Smooth muscle cell (in vitro differentiated cells): Measurements from ENCODE around the gene IFRD2. TPM values are rescaled to one million over a fixed set of nuclear protein-coding genes. Genes with fewer than 3 reads are reported as not detected.

Source experiments
- DNase-seq: peaks from one replicate; lab custom pipeline; 2025; ENCODE audit not compliant: unreplicated experiment; lab: John Stamatoyannopoulos, UW
- H2AFZ ChIP-seq: fragments of 200-600 bp; sonication (generic); 2 replicates; pipeline ENCODE4 v1.6.0; 2016; ENCODE audit warnings: antibody characterized with exemption, low read depth, mild to moderate bottlenecking
- H3F3A ChIP-seq: fragments of 200-600 bp; sonication (generic); 2 replicates; pipeline ENCODE4 v1.6.0; 2017; ENCODE audit warnings: antibody characterized with exemption, low read depth
- H3K27ac ChIP-seq: fragments of 200-600 bp; sonication (generic); 2 replicates; pipeline ENCODE4 v1.5.1; 2016; ENCODE audit warnings: low read depth, mild to moderate bottlenecking
- H3K27me3 ChIP-seq: fragments of 200-600 bp; sonication (generic); 2 replicates; pipeline ENCODE4 v1.6.1; 2016; ENCODE audit warnings: low read depth, mild to moderate bottlenecking
- H3K36me3 ChIP-seq: fragments of 200-600 bp; sonication (generic); 2 replicates; pipeline ENCODE4 v1.5.1; 2016; ENCODE audit warnings: low read depth
- H3K4me1 ChIP-seq: fragments of 200-600 bp; sonication (generic); 2 replicates; pipeline ENCODE4 v1.5.1; 2016; ENCODE audit warnings: low read depth
- H3K4me2 ChIP-seq: fragments of 200-600 bp; sonication (generic); 2 replicates; pipeline ENCODE4 v1.6.0; 2016; ENCODE audit warnings: mild to moderate bottlenecking
- H3K4me3 ChIP-seq: fragments of 200-600 bp; sonication (generic); 2 replicates; pipeline ENCODE4 v1.5.1; 2016; ENCODE audit warnings: mild to moderate bottlenecking
- H3K79me2 ChIP-seq: fragments of 200-600 bp; sonication (generic); 2 replicates; pipeline ENCODE4 v1.6.0; 2016; ENCODE audit warnings: low read depth, mild to moderate bottlenecking
- H3K9ac ChIP-seq: fragments of 200-600 bp; sonication (generic); 2 replicates; pipeline ENCODE4 v1.6.0; 2016; ENCODE audit warnings: low read depth
- H3K9me3 ChIP-seq: fragments of 200-600 bp; sonication (generic); replicated peaks from 2 replicates; pipeline ENCODE4 v1.5.1; 2016; ENCODE audit warnings: low read depth
- H4K20me1 ChIP-seq: fragments of 200-600 bp; sonication (generic); 2 replicates; pipeline ENCODE4 v1.6.0; 2016; ENCODE audit warnings: low read depth
- CTCF ChIP-seq: fragments of 200-600 bp; sonication (generic); IDR thresholded peaks from 2 replicates; pipeline ENCODE4 v1.5.1; 2017; ENCODE audit warnings: borderline replicate concordance, mild to moderate bottlenecking, antibody characterized with exemption; ENCODE audit not compliant: insufficient read depth, poor library complexity, severe bottlenecking
- WGBS: methylation state at CpG from one replicate; pipeline ENCODE4 v1.1.7; 2016; ENCODE audit warnings: low lambda C conversion rate; 5-methylcytosine and 5-hydroxymethylcytosine counted together
- polyA plus RNA-seq: library from polyadenylated mRNA; unstranded; fragments of >200 nt; fragmentation: Nextera tagmentation; extraction: Ambion mirVana; gene quantifications from 2 replicates; pipeline ENCODE4 v1.2.1, GENCODE V29; 2016
- total RNA-seq: library from RNA; depleted of rRNA; stranded (reverse); fragments of >200 nt; gene quantifications from 2 replicates; pipeline ENCODE4 v1.2.3, GENCODE V29; 2014

IFRD2 gene
- total and polyA plus RNA-seq, 2 experiments from 2014 or later: 20.8 to 59.3 TPM

GRCh38 chr3:50241713-50242380, 50.4 kb downstream of the IFRD2 start:
- H3K36me3 ChIP-seq: no peaks in the 10 kb centered on the region
- no peaks in the 10 kb centered on the region for H3K9me3 ChIP-seq
- DNase-seq: no peak
- H4K20me1 ChIP-seq: peaks cover 76% of the 10 kb centered on the region
- no peak for TF ChIP-seq CTCF
- H3K4me1 ChIP-seq: peaks cover 65% of the 10 kb centered on the region
- H3F3A ChIP-seq: peaks cover 23% of the 10 kb centered on the region
- peak overlapping the region; percentile 45 for H3K4me2 ChIP-seq
- H3K9ac ChIP-seq: no peak overlapping the region
- H3K27ac ChIP-seq: peak overlapping the region; percentile 93
- peaks cover 93% of the 10 kb centered on the region for H3K79me2 ChIP-seq
- no peak overlapping the region for H2AFZ ChIP-seq
- H3K27me3 ChIP-seq: no peaks in the 10 kb centered on the region
- 80% methylated on average over 7 of the region's 7 CpGs for WGBS
- H3K4me3 ChIP-seq: no peak overlapping the region

DNA sequence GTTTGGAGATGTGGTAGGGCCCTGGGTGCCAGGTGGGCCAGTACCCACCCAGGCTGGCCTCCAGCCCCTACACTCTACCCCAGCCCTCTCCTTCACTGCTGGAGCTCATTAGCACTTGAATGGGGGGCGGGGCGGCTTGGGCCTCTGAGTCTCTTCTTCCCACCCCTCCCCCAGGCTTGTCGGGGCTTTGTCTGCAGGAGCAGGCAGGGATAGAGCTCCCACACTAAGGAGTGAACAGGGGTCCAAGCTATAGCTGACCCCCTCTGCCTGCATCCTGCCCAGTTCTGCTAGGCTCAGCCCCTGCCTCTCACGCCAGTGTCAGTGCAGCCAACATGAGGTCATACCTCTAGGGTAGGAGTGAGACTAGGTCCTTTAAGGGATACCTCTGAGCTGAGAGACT, 51.1 kb downstream of the IFRD2 start:
- H3K27ac ChIP-seq: peak overlapping the region; percentile 93
- H3K36me3 ChIP-seq: no peaks in the 10 kb centered on the region
- peaks cover 59% of the 10 kb centered on the region for H3K4me1 ChIP-seq
- peaks cover 23% of the 10 kb centered on the region for H3F3A ChIP-seq
- no peak for DNase-seq
- peak overlapping the region; percentile 45 for H3K4me2 ChIP-seq
- H3K27me3 ChIP-seq: no peaks in the 10 kb centered on the region
- 32% methylated on average over 2 of the region's 4 CpGs for WGBS
- no peak overlapping the region for H2AFZ ChIP-seq
- H4K20me1 ChIP-seq: peaks cover 80% of the 10 kb centered on the region
- no peak overlapping the region for H3K4me3 ChIP-seq
- no peaks in the 10 kb centered on the region for H3K9me3 ChIP-seq
- H3K79me2 ChIP-seq: peaks cover 99% of the 10 kb centered on the region
- TF ChIP-seq CTCF: no peak
- H3K9ac ChIP-seq: no peak overlapping the region

DNA sequence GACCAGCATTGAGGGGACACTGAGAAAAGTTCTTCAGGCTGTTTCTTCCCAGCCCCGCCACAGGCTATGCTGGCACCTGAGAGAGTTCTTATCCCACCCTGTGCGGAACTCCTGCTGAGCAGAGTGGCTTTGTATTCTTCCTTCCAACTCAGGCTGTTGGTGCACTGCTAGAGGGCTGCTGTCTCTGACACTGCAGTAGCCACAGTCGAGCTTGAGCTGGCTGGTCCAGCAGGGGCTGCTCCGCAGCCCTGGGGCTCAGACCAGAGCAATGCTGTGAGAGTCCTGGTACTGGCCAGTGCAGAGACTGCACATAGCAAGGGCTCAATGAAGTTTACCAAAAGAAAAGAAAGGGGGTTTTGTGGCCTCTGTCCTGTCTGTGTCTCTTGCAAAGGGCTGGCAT, 52.6 kb downstream of the IFRD2 start:
- Histone ChIP-seq H3K27me3 (no peaks in the 10 kb centered on the region), H2AFZ (no peak overlapping the region), H3K27ac (peak overlapping the region; percentile 93), H4K20me1 (peaks cover 78% of the 10 kb centered on the region), H3K4me1 (peaks cover 48% of the 10 kb centered on the region), H3K9ac (no peak overlapping the region), H3K9me3 (no peaks in the 10 kb centered on the region), H3K4me2 (no peak overlapping the region), H3K4me3 (no peak overlapping the region), H3F3A (peaks cover 15% of the 10 kb centered on the region), H3K36me3 (no peaks in the 10 kb centered on the region), H3K79me2 (peaks cover 87% of the 10 kb centered on the region)
- no peak for TF ChIP-seq CTCF
- WGBS: 83% methylated on average over 4 of the region's 4 CpGs
- no peak for DNase-seq

DNA sequence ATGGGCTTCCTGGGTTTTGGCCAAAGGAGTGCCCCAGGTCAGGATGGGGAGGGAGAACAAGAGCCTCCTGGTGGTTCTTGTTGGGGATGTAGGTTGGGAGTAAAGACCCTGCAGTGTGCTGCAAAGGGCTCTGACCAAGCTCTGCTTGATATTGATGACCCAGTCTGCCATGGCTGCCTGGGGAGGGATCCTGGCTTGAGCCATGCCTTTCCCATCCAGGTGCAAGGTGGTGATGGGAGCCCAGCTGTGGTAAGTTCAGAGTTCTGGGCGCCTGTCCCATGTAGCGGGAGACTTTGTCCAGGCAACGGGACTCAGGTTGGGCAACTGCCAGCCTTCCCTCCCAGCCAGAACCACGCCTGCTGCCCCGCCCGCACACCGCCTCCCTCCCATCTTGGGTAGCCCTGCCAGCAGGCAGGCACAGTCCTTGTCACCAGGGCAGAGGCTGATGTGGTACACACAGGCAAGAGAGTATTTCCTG, 53.6 kb downstream of the IFRD2 start:
- no peak for TF ChIP-seq CTCF
- peaks cover 70% of the 10 kb centered on the region for H4K20me1 ChIP-seq
- H3K9ac ChIP-seq: peak overlapping the region; percentile 76
- H3K27me3 ChIP-seq: no peaks in the 10 kb centered on the region
- WGBS: 84% methylated on average over 7 of the region's 7 CpGs
- H3K4me1 ChIP-seq: peaks cover 48% of the 10 kb centered on the region
- peak overlapping the region; percentile 89 for H3K4me2 ChIP-seq
- peaks cover 7% of the 10 kb centered on the region for H3F3A ChIP-seq
- H3K9me3 ChIP-seq: no peaks in the 10 kb centered on the region
- H2AFZ ChIP-seq: no peak overlapping the region
- peaks cover 76% of the 10 kb centered on the region for H3K79me2 ChIP-seq
- H3K27ac ChIP-seq: peak overlapping the region; percentile 73
- H3K36me3 ChIP-seq: no peaks in the 10 kb centered on the region
- no peak for DNase-seq
- H3K4me3 ChIP-seq: peak overlapping the region; percentile 74
